ENCODE results near the gene CARD19.
"Not testable (repeated sequence)": the region's sequence is repeated elsewhere in the genome, so short reads cannot be mapped to it uniquely, and the experiment has no call there.

CARD19 gene

DNA sequence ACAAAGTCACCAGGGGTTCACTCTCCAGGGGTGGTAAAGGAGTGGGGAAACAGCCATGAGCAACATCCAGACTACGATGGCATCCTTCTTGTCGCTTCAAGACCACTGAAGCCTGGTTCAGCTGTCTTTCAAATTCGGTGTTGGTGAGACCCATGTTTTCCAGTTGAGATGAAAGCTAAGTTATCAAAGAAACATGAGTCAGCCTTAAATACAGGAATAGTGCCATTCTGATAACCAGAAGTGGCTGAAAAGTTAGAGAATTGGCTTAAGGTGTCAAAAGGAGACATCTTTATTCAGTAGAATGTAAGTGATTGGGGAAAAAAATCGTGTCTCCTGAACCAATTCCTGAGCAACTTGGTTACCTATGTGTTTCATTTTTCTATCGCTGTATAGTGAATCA is 7.0 kb upstream of the CARD19 start:
- no peak for DNase-seq

DNA sequence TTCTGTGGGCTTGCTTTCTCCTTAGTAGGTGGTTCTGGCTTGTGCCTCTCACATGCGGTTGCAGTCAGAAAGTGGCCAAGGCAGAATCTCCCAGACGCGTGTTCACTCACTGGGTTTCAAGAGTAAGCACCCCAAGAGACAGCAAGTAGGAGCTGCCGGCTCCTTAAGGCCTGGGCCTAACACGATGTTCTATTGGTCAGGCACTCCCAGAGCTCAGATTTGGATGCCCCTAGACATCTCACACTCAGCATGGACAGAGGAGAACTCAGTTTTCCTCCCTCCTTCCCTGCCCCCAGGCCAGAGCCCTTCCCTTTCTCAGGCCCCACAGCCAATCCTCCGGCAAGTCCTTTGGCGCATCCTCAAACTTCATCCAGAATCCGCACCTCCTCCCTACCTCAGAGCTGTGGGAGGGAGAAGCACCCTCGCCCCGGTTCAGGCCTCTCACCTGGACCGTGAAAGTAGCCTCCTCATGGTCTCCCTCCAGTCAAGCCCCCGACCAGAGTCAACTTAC is 6.5 kb upstream of the CARD19 start:
- no peak for DNase-seq

DNA sequence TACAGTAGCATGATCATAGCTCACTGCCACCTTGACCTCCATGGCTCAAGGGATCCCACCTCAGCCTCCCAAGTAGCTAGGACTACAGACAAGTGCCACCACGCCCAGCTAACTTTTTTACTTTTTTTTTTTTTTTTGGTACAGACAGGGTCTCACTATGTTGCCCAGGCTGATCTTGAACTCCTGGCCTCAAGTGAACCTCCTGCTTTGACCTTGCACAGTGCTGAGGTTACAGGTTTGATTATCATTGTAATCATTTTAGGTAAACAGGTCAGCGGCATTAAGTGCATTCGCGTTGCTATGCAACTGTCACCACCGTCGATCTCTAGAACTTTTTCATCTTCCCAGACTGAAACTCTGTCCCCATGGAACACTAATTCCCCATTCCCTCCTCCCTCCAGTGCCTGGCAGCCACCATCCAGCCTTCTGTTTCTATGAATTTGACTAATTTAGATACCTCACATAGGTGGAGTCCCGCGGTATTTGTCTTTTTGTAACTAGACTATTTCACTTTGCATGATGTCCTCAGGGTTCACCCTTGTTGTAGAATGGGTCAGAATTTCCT is 5.8 kb upstream of the CARD19 start:
- DNase-seq = no peak

DNA sequence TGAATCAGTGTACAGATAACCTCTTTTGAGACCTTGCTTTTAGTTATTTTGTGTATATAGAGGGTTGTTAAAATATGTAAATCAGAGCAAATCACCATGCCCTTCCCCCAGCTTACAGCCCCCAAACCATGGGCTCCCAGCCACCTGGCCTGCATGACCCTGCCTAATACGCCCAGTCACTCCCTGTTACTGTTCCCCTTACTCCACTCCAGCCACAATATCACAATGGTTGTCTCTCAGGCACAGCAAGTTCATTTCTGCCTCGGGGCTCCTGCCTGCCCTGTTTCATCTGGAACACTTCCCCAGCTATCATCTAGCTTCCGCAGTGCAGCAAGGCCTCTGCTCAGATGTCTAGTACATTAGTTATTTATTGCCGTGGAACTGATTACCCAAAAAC is 5.0 kb upstream of the CARD19 start:
- no peak for DNase-seq

DNA sequence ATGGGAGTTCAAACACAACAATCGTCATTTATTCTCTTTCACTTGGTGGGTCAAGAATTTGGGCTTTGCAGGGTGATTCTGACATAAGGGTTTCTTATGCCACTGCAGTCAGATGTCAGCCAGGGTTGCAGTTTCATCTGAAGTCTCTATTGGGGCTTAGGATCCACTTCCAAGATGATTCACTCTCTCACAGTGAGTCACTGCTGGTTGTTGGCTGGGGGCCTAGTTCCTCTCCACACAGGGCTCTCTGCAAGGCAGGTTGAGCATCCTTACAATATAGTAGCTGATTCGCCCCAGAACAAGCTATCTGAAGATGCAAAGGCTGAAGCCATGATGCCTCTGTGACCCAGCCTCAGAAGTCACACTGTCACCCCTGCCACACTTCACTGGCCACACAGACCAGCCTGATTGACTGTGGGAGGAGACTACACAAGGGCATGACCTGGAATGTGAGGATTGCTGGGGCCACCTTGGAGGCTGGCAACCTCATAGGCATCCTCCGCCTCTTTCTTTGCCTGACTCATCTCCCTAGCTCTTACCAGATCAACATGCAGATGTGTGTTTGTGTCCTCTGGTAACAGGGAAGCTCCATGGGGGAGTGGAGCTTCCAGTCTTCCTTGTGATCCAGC is 4.5 kb upstream of the CARD19 start:
- peak; percentile 49 to 70 for DNase-seq

DNA sequence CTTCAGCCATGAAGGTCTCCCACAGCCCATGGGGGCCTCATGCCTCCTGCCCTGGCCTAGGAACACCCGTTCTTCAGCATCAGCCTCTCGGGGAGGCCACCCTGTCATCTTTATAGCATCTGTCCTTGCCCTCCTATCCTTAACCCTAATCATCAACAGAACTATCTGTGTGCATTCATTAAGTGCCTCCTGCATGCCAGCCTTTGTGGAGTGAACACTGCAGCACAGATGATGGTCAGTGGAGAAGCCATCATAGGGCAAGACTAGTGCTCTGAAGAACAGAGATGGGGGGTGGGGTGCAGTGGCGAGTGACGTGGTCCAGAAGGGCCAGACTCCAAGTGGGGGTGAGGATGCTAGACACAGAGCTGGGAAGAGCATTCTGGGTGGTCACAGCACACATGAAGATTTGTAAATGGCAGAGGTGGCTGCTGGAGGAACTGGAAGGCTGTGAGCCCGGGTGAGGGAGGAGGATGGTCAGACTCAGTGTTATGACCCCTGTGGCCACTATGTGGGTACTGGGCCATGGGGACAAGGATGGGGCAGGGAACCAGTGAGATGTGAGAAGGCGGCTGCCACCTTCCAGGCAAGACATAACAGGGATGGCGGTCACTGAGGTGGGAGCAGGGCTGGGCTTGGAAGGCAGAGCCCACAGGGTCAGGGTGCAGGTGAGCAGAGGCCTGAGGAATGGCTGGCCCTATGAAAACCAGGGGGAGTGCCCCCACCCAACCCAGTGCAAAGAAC is 3.6 kb upstream of the CARD19 start:
- DNase-seq = no peak

DNA sequence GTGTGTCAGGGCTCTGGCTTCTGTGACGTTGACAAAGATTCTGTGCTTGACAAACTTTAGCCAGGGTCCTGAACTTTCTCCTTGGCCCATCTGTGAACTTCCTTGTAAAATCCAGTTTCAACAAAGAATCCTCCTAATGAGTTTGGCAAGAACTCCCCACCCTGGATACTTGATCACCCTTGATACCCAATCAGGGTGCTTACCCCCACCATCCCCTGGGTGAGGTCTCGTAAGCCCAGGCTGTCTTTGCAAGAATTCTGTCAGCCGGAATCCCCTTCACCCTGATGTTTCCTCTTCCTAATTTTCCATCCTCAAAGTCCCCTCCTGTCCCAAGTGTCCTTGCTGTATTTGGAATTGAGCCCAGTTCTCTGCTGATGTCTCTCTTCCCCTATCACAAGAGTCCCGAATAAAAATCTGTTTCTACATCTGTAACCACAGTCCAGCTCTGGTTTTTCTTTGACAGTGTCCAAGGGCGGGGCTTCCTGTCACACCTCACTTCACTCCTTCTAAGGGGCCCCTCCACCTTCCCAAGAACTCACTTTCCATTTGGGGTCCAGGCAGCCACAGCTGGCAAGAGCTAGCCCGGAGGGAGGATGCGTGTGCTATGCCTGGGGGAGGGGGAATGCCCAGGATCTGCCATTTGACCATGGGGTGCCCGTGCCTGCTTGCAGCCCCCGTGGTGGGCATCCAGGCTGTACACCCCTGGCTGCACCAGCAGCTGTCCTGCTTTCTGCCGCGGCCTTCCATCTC is 2.7 kb upstream of the CARD19 start:
- DNase-seq = no peak

DNA sequence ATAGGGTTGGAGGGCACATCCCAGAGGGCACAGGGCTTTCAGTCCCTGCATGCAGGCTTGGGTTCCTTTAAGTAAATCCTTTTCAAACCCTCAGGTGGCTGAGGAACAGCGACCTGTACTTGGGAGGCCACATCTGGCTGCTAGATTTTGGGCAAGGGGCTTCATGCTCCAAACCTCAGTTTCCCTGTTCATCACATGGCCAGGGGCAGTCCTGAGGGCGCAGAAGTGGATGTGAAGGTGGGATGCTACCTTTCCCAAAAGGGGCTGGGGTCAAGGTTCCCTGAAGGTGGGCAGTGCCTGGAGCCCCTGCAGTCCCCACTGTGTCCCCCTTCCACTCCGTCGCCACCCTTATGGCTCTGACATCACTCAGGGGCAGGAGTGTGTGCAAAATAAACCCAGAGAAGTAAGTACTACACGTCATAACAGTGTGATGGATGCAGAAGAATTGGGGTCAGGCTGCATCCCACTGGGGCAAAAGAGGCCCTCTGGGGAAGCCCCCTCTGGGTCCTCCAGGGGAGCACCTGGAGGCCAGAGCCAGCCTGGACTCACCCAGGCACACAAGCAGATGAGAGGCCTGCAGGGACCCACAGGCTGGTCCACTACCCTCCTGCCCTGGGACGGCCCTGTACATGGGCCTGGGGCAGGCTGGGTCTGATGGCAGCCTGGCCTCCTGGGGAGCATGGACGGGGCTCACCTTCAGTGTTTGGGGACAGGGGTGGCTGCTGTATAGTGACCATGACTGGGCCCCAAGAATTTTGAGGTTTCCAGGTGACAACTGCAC is 1.9 kb upstream of the CARD19 start:
- DNase-seq = no peak

DNA sequence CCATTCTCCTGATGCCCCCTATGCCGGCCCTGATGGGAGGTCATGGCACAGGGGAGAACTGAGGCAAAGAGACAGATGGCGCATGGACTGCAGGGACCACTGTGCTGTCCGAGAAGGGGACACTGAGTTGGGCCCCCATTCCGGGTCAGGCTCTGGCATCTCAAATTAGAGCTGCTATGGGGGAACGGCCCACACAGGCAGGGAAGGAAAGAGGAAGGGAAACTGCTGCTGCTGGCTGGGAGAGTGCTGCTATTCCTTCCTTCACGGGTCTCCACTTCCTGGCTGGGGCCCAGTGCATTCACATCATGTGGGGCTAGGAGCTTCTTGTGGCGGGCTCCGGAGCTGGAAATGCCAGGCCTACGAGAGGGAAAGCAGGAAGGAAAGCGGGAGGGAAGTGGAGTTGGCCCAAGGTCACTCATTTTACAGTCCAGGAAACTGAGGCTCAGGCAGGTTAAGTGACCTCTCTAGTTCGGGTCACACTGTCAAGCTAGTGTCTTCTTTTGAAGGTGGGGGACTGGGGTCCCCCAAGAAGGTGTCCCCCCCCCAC is 1.3 kb upstream of the CARD19 start:
- DNase-seq = no peak

DNA sequence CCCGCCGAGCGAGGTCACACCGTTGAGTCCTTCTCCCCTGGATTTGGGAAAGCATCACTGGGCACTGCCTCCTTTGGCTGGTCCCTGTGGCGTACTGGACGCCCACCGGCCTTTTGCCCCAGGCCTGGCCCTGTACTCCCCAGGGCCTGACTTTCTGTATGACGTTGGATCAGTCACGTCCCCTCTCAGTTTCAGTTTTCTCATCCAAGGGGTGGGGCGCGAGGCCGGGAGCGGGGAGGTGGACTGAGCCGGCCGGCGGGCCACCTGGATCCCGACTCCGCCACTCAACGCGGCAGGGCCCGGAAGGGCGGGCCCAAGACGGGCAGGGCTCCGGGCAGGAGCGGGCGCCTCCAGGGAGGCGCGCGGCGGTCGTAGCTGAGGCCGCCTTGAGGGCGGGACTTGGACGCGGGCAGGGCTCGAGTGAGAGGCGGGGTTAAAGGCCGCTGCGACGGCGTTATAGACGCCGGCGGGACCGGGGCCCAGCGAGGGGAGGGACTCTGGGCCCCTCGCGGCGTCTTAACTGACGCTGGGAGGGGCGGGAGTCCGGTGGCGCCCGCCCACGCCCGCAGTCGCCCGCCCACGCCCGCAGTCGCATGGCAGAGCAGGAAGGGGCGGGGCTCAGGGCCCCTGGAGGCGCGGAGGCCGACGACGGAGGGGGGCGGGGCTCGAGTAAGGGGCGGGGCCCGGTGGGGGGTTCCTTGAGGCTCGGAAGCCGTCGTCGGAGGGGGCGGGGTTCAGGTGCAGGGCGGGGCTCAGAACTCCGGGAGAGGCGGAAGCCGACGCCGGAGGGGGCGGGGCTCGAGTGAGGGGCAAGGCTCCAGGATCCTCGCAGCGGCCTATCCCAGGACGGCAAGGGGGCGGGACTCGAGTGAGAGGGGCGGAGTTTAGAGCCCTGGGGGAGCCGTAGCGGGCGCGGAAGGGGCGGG is 549 bp upstream of the CARD19 start:
- peak; percentile 100 for DNase-seq

DNA sequence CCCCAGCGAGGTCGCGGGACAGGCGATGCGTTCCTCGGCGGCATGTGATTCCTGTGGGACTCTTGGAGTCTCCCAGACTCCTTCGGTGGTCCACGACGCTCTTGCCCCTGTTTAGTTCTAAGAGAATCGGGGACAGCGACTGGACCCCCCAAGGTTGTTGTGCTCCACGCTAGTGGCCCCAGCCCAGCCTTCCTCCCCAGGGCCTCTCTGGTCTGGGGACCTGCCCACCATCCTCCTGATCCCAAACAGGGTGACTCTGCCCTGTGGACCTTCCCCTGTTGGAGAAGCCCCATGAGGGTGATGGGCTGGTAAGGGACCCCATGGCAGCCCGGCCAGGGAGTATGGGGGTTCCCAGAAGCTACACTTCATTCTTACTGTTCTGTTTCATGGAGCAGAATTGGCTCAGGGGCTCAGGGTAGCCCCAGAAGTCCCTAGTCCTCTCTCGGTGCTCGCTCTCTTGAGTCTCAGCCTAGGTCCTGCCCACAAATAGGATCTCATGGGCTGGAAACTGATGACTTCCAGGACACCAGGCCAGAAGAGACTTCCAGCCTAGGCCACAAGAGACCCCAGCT is 880 bp downstream of the CARD19 start:
- DNase-seq = no peak

DNA sequence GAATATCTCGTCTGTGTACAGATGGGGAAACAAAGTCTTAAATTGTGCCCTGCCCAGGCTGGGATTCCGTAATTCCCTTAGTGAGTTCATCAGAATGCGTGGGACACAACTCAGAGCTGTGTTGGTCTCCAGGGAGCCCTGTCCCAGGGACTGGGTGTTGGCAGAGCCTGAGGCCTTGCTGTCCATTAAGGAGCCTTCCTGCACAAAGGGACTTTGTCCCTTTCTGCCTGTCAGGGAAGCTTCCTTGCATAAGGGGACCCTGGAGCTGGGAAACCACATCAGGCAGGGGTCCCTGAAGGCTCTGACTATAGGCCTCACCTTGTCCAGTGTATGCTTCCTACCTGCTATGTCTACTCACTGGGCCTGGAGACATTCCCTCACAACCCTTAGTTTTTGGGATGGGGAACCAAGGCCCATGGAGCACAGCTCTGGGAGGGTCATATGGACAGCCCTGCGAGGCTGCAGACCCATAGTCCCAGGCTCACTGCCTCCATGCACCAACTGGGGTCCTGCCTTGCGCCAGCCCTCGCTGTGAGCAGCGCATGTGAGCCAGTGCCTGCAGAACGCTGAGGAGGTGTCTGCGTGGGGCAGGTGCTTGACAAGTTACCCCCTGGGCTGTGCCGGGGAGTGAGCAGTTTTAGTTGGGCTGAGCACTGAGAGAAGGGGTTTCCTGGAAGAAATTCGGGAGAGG is 1.6 kb downstream of the CARD19 start:
- no peak for DNase-seq

DNA sequence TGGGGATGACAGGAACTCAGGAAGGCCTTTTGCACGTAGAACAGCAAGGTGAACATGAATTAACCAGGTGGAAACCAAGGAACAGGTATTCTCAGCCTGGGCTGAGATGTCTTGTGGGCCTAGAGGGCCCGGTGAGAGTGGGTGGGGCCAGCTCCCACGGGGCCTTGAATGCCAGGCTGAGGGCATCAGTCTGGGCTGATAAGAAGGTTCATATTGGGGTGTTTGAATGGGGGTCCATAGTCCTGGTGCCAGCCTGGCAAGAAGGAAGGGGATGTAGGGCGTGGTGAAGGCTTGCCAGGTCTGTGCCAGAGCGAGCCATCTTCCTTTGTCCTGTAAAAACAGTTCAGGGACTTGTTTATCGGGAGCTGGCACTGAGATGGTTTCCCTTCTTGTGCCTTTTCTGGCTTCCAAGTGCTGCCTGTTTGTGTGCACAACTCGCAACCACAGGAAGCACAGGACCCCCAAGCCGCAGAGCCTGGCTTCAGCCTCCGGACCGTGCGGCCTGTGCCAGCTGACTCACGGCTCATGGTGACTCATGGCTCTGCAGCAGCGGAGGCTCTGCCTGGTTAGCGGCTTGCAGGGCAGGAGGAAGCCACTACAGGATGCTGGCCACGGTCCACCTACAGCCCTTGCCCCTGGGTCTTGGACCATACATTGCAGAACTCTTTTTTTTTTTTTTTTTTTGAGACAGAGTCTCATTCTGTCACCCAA is 2.4 kb downstream of the CARD19 start:
- DNase-seq = peak; percentile 50 to 64

DNA sequence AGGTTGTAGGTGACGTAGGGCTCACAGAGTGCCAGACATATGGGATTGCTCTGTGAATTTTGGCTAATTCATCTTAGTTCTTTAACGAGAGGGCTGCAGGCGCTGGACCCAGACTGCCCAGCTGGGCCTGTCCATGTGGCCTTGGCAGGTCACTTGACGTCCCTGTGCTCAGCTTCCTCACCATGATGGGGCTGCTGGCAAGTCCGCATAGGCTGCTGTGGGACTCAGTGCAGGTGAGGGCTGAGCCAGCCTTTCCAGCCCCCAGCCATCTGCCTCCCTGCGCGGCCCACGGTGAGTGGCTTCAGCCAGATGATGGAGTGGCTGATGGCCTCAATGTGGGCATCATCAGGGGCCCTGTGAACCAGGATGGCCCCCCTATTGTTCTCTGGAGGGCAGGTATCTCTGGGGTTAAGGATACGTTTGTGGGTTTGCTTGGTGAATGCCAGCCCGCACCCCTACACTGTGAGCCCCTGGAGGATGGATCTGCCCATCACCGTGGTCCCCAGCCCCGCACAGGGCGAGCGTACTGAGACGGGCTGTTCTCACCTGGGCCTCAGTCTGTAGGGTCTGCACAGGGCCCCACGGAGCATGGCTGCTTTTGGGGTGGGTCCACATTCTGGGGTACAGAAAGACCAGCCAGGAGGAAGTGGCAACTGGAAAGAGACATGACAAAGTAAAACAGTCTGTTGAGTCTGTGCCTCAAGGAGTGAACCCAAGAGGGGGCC is 3.7 kb downstream of the CARD19 start:
- DNase-seq = no peak

DNA sequence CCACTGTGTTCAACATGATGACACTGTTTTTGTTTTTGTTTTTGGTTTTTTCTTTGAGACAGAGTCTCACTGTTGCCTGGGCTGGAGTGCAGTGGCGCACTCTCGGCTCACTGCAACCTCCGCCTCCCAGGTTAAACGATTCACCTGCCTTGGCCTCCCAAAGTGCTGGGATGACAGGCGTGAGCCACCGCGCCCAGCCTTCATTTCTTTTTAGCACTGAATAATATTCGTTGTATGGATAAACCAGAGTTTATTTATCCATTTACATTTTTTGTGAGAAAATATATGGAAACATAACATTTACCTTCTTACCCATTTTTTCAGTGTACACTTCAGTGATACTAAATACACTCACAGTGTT is 4.2 kb downstream of the CARD19 start:
- DNase-seq = no peak

DNA sequence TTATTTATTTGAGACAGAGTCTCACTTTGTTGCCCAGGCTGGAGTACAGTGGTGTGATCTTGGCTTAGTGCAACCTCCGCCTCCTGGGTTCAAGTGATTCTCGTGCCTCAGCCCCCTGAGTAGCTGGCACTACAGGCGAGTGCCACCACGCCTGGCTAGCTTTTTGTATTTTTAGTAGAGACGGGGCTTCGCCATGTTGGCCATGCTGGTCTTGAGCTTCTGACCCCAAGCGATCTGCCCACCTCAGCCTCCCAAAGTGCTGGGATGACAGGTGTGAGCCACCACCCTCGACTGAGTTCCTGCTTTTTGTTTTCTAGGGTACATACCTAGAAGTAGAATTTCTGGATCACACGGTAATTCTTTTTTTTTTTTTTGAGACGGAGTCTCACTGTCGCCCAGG is 5.1 kb downstream of the CARD19 start:
- DNase-seq = not testable (repeated sequence)

DNA sequence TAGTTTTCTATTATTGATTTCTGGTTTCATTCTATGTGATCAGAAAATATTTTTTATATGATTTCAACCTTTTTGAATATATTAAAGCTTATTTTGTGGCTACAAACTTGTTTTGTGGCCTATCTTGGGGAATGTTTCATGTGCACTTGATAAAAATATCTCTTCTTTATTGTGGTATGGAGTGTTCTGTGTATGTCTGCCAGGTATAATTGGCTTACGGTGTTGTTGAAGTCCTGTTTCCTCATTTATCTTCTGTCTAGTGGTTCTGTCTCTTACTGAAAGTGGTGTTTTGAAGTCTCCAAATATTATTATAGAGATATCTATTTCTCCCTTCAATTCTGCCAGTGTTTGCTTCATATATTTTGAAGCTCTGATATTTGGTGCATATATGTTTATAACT is 9.6 kb downstream of the CARD19 start:
- DNase-seq = no peak

DNA sequence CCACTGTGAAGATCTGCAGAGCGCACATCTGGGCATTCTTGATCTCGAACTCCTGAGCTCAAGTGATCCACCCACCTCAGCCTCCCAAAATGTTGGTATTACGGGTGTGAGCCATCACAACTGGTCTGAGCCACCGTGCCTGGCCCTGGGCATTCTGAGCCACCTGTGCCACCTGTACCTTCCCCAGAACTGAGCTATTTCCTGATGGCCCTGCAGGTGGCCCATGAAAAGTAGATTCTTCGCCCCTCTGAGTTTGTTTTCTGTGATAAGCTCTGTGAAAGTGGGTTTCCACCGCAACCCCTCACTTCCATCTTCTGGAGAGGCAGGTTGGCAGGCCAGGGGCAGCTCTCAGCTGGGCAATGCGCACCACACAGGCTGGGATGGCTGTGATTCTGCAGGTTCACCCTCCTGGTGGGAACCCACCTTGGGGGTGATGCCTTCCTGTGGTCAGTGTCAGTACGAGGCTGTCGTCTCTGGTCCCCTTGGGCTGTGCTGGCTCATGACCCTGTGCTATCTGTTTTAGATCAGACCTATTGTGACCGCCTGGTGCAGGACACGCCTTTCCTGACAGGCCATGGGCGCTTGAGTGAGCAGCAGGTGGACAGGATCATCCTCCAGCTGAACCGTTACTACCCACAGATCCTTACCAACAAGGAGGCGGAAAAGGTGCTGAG is 11.3 kb downstream of the CARD19 start:
- no peak for DNase-seq

DNA sequence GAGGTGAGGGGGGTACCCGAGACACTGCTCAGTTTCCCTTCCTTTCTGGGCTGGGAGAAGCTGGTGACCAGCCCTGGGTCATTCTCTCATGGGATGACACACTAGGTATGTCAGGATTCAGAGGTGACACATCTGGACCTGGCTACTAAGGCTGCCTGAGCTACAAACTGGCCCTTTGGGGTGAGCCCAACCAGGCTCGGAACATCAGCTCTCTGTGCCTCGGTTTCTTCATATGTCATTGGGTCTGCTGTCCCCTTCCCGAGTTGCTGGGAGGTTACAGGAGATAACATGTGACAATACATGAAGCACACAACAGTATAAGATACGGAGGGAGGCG is 11.8 kb downstream of the CARD19 start:
- DNase-seq = no peak

All from stimulated activated CD4-positive, alpha-beta T cell treated with anti-CD3 and anti-CD28 coated beads, Interleukin-4, amount 100 ng/mL, for 4 hours (primary cell).